Liver (tissue), 9 donors: Measurements from ENCODE around the gene PLCB1. TPM values are rescaled to one million over a fixed set of nuclear protein-coding genes. Genes with fewer than 3 reads are reported as not detected.

Experiments used
- DNase-seq: peaks from one replicate; pipeline ENCODE4 v3.0.0-alpha.2; 2017; ENCODE audit warnings: low spot score
- H3K27ac ChIP-seq, 2 donors: one replicate each; pipeline ENCODE4 v1.7.0; 2013; ENCODE audit warnings: inconsistent platforms in 2 of 2, low read length in 2 of 2, control low read depth in 1 of 2, low read depth in 1 of 2, mild to moderate bottlenecking in 1 of 2
- H3K27me3 ChIP-seq, 4 donors: one replicate each; pipeline versions ENCODE4 v1.6.1 to v1.7.0; 2013; ENCODE audit warnings: low read length in 3 of 4, inconsistent platforms in 1 of 4, mild to moderate bottlenecking in 1 of 4, moderate library complexity in 1 of 4; ENCODE audit not compliant: control insufficient read depth in 4 of 4, insufficient read depth in 4 of 4
- H3K36me3 ChIP-seq, 4 donors: one replicate each; pipeline versions ENCODE4 v1.6.1 to v1.7.0; 2013; ENCODE audit warnings: low read length in 3 of 4, mild to moderate bottlenecking in 3 of 4, low read depth in 1 of 4, moderate library complexity in 1 of 4; ENCODE audit not compliant: control insufficient read depth in 4 of 4, insufficient read depth in 3 of 4
- H3K4me1 ChIP-seq, 4 donors: one replicate each; pipeline versions ENCODE4 v1.6.1 to v1.7.0; 2013; ENCODE audit warnings: low read length in 3 of 4, mild to moderate bottlenecking in 3 of 4, moderate library complexity in 1 of 4; ENCODE audit not compliant: control insufficient read depth in 4 of 4, insufficient read depth in 4 of 4
- H3K4me3 ChIP-seq, 3 donors: one replicate each; pipeline versions ENCODE4 v1.6.1 to v1.7.0; 2013; ENCODE audit warnings: low read length in 3 of 3, control low read depth in 1 of 3, low read depth in 1 of 3, mild to moderate bottlenecking in 1 of 3
- H3K9ac ChIP-seq, 2 donors: one replicate each; pipeline ENCODE4 v1.7.0; 2013; ENCODE audit warnings: low read length in 2 of 2, mild to moderate bottlenecking in 2 of 2, moderate library complexity in 2 of 2, control low read depth in 1 of 2, low read depth in 1 of 2
- H3K9me3 ChIP-seq, 4 donors: one replicate each; pipeline versions ENCODE4 v1.6.1 to v1.7.0; 2013; ENCODE audit warnings: low read length in 3 of 4; ENCODE audit not compliant: control insufficient read depth in 4 of 4
- ATF3 ChIP-seq: IDR thresholded peaks from 2 replicates; pipeline ENCODE4 v1.6.1; 2016; ENCODE audit warnings: antibody characterized with exemption
- CTCF ChIP-seq: fragments of 150-350 bp; IDR thresholded peaks from 2 replicates; pipeline ENCODE4 v1.5.1; 2017; ENCODE audit warnings: improper control_type of control experiment, low read depth, low read length; ENCODE audit not compliant: missing input control
- EGR1 ChIP-seq, 2 donors: IDR thresholded peaks; 2 replicates each; pipeline ENCODE4 v1.6.1; 2016 to 2018; ENCODE audit warnings: antibody characterized with exemption in 2 of 2, low read depth in 2 of 2
- FOXA1 ChIP-seq: IDR thresholded peaks from 2 replicates; pipeline ENCODE4 v1.6.1; 2016; ENCODE audit warnings: antibody characterized with exemption
- FOXA2 ChIP-seq: IDR thresholded peaks from 2 replicates; pipeline ENCODE4 v1.6.1; 2016; ENCODE audit warnings: antibody characterized with exemption
- GABPA ChIP-seq, 2 donors: IDR thresholded peaks in 1 of 2; conservative IDR thresholded peaks in 1 of 2; 2 replicates each; pipeline ENCODE4 v1.6.1; 2016; ENCODE audit warnings: antibody characterized with exemption in 2 of 2, mild to moderate bottlenecking in 1 of 2, moderate library complexity in 1 of 2
- HNF4A ChIP-seq, 2 donors: conservative IDR thresholded peaks; 2 replicates each; pipeline ENCODE4 v1.6.1; 2016; ENCODE audit warnings: antibody characterized with exemption in 2 of 2, mild to moderate bottlenecking in 2 of 2
- HNF4G ChIP-seq: IDR thresholded peaks from 2 replicates; pipeline ENCODE4 v1.6.1; 2016; ENCODE audit warnings: antibody characterized with exemption
- JUND ChIP-seq, 2 donors: IDR thresholded peaks; 2 replicates each; pipeline ENCODE4 v1.6.1; 2016; ENCODE audit warnings: antibody characterized with exemption in 2 of 2
- MAX ChIP-seq: IDR thresholded peaks from 2 replicates; pipeline ENCODE4 v1.6.1; 2016; ENCODE audit warnings: antibody characterized with exemption
- NR2F2 ChIP-seq: IDR thresholded peaks from 2 replicates; pipeline ENCODE4 v1.6.1; 2016; ENCODE audit warnings: antibody characterized with exemption
- RAD21 ChIP-seq, 2 donors: IDR thresholded peaks; 2 replicates each; pipeline ENCODE4 v1.6.1; 2016; ENCODE audit warnings: antibody characterized with exemption in 2 of 2, mild to moderate bottlenecking in 2 of 2
- RXRA ChIP-seq, 2 donors: IDR thresholded peaks; 2 replicates each; pipeline ENCODE4 v1.6.1; 2017 to 2018; ENCODE audit warnings: antibody characterized with exemption in 2 of 2, mild to moderate bottlenecking in 1 of 2
- SP1 ChIP-seq: IDR thresholded peaks from 2 replicates; pipeline ENCODE4 v1.6.1; 2018; ENCODE audit warnings: antibody characterized with exemption, mild to moderate bottlenecking
- TAF1 ChIP-seq: conservative IDR thresholded peaks from 2 replicates; pipeline ENCODE4 v1.6.1; 2016; ENCODE audit warnings: antibody characterized with exemption, mild to moderate bottlenecking
- YY1 ChIP-seq: IDR thresholded peaks from 2 replicates; pipeline ENCODE4 v1.6.1; 2016; ENCODE audit warnings: antibody characterized with exemption, mild to moderate bottlenecking
- ZBTB33 ChIP-seq: IDR thresholded peaks from 2 replicates; pipeline ENCODE4 v1.6.1; 2016; ENCODE audit warnings: antibody characterized with exemption
- whole genome bisulfite sequencing: extraction: QIAGEN DNeasy Blood & Tissue Kit; methylation state at CpG from one replicate; pipeline ENCODE4 v1.1.7; 2013; 5-methylcytosine and 5-hydroxymethylcytosine counted together
- polyA plus RNA-seq, 2 donors: library from polyadenylated mRNA; stranded (reverse) in 1 of 2; unstranded in 1 of 2; fragments of 200-250 nt in 1 of 2; fragments of >200 nt in 1 of 2; fragmentation: Nextera tagmentation in 1 of 2; extraction: Ambion mirVana in 1 of 2; gene quantifications; one replicate each; pipeline versions ENCODE4 v1.2.1 to v1.2.3, GENCODE V29; 2013 to 2015
- total RNA-seq, 2 donors: library from RNA; depleted of rRNA; stranded (reverse); fragments of >200 nt; gene quantifications; one replicate each; pipeline ENCODE4 v1.2.3, GENCODE V29; 2014
- TF ChIP-seq, protein P1 (sequence below): IDR thresholded peaks from 2 replicates; pipeline ENCODE4 v1.6.1; 2016; ENCODE audit warnings: antibody characterized with exemption, mild to moderate bottlenecking
- donor health status: healthy.
- donor health status: healthy.
- donor health status: healthy.
- donor health status: healthy.
- donor health status: healthy.

Gene PLCB1
- total and polyA plus RNA-seq, 4 donors, result 3.7 to 13.5 (median 5.9) TPM

DNA sequence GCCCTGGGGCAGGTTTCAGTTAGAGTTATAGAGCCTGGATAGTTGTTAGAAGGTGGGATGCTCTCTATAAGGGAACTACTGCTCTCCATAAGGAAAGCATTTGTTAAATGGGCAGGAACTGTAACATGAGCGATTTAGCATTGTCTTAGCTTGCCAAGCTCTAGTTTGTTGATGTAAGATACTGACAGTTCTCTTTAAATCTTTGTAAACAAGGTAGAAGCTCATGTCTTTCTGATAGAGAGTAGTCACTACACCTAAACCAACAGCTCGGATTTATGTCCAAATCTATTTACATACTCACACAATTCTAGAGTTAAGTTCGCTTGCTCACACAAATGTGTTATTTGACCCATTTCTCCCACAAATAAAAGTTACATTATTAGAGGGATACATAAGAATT lies 87.3 kb downstream of the PLCB1 start:
- H3K27me3 ChIP-seq, result no peaks in the 10 kb centered on the region
- H3K4me1 ChIP-seq, result no peaks in the 10 kb centered on the region
- H3K36me3 ChIP-seq, result no peaks in the 10 kb centered on the region
- DNase-seq, result no peak
- no peak overlapping the region for H3K27ac ChIP-seq
- 45% methylated on average over 3 of the region's 3 CpGs for WGBS
- H3K9ac ChIP-seq, result no peak overlapping the region
- TF ChIP-seq SP1 (no peak), ZBTB33 (no peak), YY1 (no peak), JUND (IDR thresholded peaks at IDR 0.05) (no peak), HNF4A (conservative IDR thresholded peaks at IDR 0.05) (no peak), TAF1 (no peak), RXRA (IDR thresholded peaks at IDR 0.05) (no peak), EGR1 (IDR thresholded peaks at IDR 0.05; ENCODE audit: low read depth in 2 of 2) (no peak), ATF3 (no peak), GABPA (IDR thresholded peaks at IDR 0.05 in 1 of 2, conservative IDR thresholded peaks at IDR 0.05 in 1 of 2) (no peak), NR2F2 (no peak), MAX (no peak), FOXA1 (no peak), CTCF (no peak), FOXA2 (no peak), RAD21 (IDR thresholded peaks at IDR 0.05) (no peak), HNF4G (no peak)
- TF ChIP-seq, protein P1, sequence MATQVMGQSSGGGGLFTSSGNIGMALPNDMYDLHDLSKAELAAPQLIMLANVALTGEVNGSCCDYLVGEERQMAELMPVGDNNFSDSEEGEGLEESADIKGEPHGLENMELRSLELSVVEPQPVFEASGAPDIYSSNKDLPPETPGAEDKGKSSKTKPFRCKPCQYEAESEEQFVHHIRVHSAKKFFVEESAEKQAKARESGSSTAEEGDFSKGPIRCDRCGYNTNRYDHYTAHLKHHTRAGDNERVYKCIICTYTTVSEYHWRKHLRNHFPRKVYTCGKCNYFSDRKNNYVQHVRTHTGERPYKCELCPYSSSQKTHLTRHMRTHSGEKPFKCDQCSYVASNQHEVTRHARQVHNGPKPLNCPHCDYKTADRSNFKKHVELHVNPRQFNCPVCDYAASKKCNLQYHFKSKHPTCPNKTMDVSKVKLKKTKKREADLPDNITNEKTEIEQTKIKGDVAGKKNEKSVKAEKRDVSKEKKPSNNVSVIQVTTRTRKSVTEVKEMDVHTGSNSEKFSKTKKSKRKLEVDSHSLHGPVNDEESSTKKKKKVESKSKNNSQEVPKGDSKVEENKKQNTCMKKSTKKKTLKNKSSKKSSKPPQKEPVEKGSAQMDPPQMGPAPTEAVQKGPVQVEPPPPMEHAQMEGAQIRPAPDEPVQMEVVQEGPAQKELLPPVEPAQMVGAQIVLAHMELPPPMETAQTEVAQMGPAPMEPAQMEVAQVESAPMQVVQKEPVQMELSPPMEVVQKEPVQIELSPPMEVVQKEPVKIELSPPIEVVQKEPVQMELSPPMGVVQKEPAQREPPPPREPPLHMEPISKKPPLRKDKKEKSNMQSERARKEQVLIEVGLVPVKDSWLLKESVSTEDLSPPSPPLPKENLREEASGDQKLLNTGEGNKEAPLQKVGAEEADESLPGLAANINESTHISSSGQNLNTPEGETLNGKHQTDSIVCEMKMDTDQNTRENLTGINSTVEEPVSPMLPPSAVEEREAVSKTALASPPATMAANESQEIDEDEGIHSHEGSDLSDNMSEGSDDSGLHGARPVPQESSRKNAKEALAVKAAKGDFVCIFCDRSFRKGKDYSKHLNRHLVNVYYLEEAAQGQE, result no peak
- H3K4me3 ChIP-seq, result no peak overlapping the region
- H3K9me3 ChIP-seq, result peaks cover 0 to 3% (median 0%) of the 10 kb centered on the region in 4 donors
